T-helper 1 cell treated with Interleukin-12 subunit alpha and Interleukin-12 subunit beta and Interleukin-4 antibody, amounts not matched to agents 30 ng/mL and 1 ng/mL, for 36 hours (primary cell): ENCODE measurements around the gene ARF6. TPM values are rescaled to one million over a fixed set of nuclear protein-coding genes. Genes with fewer than 3 reads are reported as not detected.

Source experiments
- intact Hi-C: fragments of 100-400 bp; cut with micrococcal nuclease; formaldehyde crosslinking; loops from one replicate; pipeline ENCODE4 v1.15.1; 2024
- total RNA-seq: library from RNA; stranded (reverse); gene quantifications from 2 replicates; pipeline ENCODE4 v1.2.3, GENCODE V29; 2022

The ARF6 gene
- 188 TPM in 2 replicates for total RNA-seq

- intact Hi-C loops, result loop anchor here (1.0 kb wide), 14 partner anchors 13 to 420 kb away; partner anchors contain the start of genes DMAC2L, L2HGDH and VCPKMT
Measured at GRCh38 chr14:49892636-49893308, at the start of gene ARF6. Gene ARF6 (plus strand): TSS chr14:49893082. CDS start chr14:49893737, 655 bp downstream.

GRCh38 chr14:49849213-49849847 lies 43.6 kb upstream of the ARF6 start:
- intact Hi-C loops, result no loop called here

GRCh38 chr14:49851813-49852212 lies 41.1 kb upstream of the ARF6 start:
- intact Hi-C loops, result loop anchor here (1.0 to 5.0 kb wide), 8 partner anchors 21 to 681 kb away; partner anchors contain the start of genes KLHDC2, MAP4K5, MGAT2 and POLE2

GRCh38 chr14:49852301-49853157 lies 40.4 kb upstream of the ARF6 start, which contains the start of gene NEMF:
Gene NEMF (minus strand): TSS chr14:49852788. CDS start chr14:49852753, 35 bp downstream.
- intact Hi-C loops, result loop anchor here (1.0 to 5.0 kb wide), 17 partner anchors 9 to 680 kb away; partner anchors contain the start of genes KLHDC2, MAP4K5, MGAT2 and POLE2

GRCh38 chr14:49853158-49853477 lies 39.8 kb upstream of the ARF6 start:
- intact Hi-C loops, result loop anchor here (1.0 to 5.0 kb wide), 14 partner anchors 8 to 680 kb away; partner anchors contain the start of genes KLHDC2, MAP4K5, POLE2 and SOS2

- intact Hi-C loops, result loop anchor here (1.0 to 5.0 kb wide), 14 partner anchors 8 to 679 kb away; partner anchors contain the start of genes KLHDC2, MAP4K5, POLE2 and SOS2
Measured at GRCh38 chr14:49853572-49854375, 39.1 kb upstream of the ARF6 start.

GRCh38 chr14:49857427-49858003 lies 35.4 kb upstream of the ARF6 start:
- intact Hi-C loops, result no loop called here

- intact Hi-C loops, result no loop called here
Measured at GRCh38 chr14:49858383-49858782, 34.5 kb upstream of the ARF6 start.

GRCh38 chr14:49860988-49861698 lies 31.7 kb upstream of the ARF6 start:
- intact Hi-C loops, result loop anchor here (1.0 to 10.0 kb wide), 4 partner anchors 8 to 2004 kb away; partner anchors contain the start of genes GNG2 and NIN

GRCh38 chr14:49861699-49862088 lies 31.2 kb upstream of the ARF6 start:
- intact Hi-C loops, result loop anchor here (1.0 to 10.0 kb wide), 13 partner anchors 8 to 2003 kb away; partner anchors contain the start of genes DMAC2L, GNG2, L2HGDH and MAP4K5

GRCh38 chr14:49862089-49862673 lies 30.7 kb upstream of the ARF6 start:
- intact Hi-C loops, result loop anchor here (1.0 to 10.0 kb wide), 12 partner anchors 140 to 2003 kb away; partner anchors contain the start of genes DMAC2L, GNG2, L2HGDH and MAP4K5

GRCh38 chr14:49863487-49864281 lies 29.2 kb upstream of the ARF6 start:
- intact Hi-C loops, result loop anchor here (1.0 to 10.0 kb wide), 7 partner anchors 29 to 2001 kb away; partner anchors contain the start of genes GNG2, MAP4K5, NIN and RPS29

GRCh38 chr14:49865431-49865859 lies 27.4 kb upstream of the ARF6 start:
- intact Hi-C loops, result loop anchor here (1.0 to 10.0 kb wide), 3 partner anchors 197 to 1999 kb away; partner anchors contain the start of gene GNG2

GRCh38 chr14:49867831-49868719 lies 24.8 kb upstream of the ARF6 start:
- intact Hi-C loops, result loop anchor here (1.0 to 10.0 kb wide), 12 partner anchors 11 to 1997 kb away; partner anchors contain the start of genes DMAC2L, GNG2, L2HGDH and VCPKMT

GRCh38 chr14:49868720-49869114 lies 24.2 kb upstream of the ARF6 start:
- intact Hi-C loops, result loop anchor here (1.0 to 10.0 kb wide), 12 partner anchors 11 to 1996 kb away; partner anchors contain the start of genes DMAC2L, GNG2, L2HGDH and VCPKMT

GRCh38 chr14:49870908-49871307 lies 22.0 kb upstream of the ARF6 start:
- intact Hi-C loops, result no loop called here
